GM12874 (cell line): ENCODE data around the gene TRIP13.

Experiments used
- CTCF ChIP-seq: IDR thresholded peaks from 2 replicates; pipeline ENCODE4 v1.5.1; 2011; ENCODE audit warnings: low read depth, mild to moderate bottlenecking, control low read depth, low read length, moderate library complexity; ENCODE audit not compliant: insufficient read depth

TRIP13 gene

GRCh38 chr5:864492-865167 lies 28.1 kb upstream of the TRIP13 start:
- no peak for TF ChIP-seq CTCF

GRCh38 chr5:865168-865521 lies 27.5 kb upstream of the TRIP13 start:
- TF ChIP-seq CTCF = no peak

- TF ChIP-seq CTCF = no peak
These were observed 26.9 kb upstream of the TRIP13 start for GRCh38 chr5:865771-866170.

- TF ChIP-seq CTCF = no peak
These were observed 25.3 kb upstream of the TRIP13 start for GRCh38 chr5:867300-867870.

- no peak for TF ChIP-seq CTCF
These were observed 24.1 kb upstream of the TRIP13 start for GRCh38 chr5:868428-869135.

- TF ChIP-seq CTCF = no peak
These were observed 21.7 kb upstream of the TRIP13 start for GRCh38 chr5:870956-871355.

GRCh38 chr5:871596-872298 lies 20.9 kb upstream of the TRIP13 start:
- TF ChIP-seq CTCF = no peak
